HG03045 (cell line): Measurements from ENCODE around the gene SERPINC1.
"Not testable (repeated sequence)": the region's sequence is repeated elsewhere in the genome, so short reads cannot be mapped to it uniquely, and the experiment has no call there.

ENCODE experiments used
- ATAC-seq: cut with Tn5 transposase; IDR thresholded peaks from one replicate; pipeline ENCODE4 v1.9.1; 2021; ENCODE audit warnings: mild to moderate bottlenecking, moderate library complexity; ENCODE audit not compliant: unreplicated experiment

SERPINC1 gene

GRCh38 chr1:173863224-173864161 is 53.6 kb downstream of the SERPINC1 start:
- ATAC-seq: no peak

- ATAC-seq: no peak
Observed at GRCh38 chr1:173862769-173863223, 54.3 kb downstream of the SERPINC1 start.

GRCh38 chr1:173862146-173862768 is 54.9 kb downstream of the SERPINC1 start:
- ATAC-seq: not testable (repeated sequence)

- ATAC-seq: no peak
Observed at GRCh38 chr1:173861731-173862145, 55.4 kb downstream of the SERPINC1 start.

- ATAC-seq: no peak
Observed at GRCh38 chr1:173860065-173860464, 57.1 kb downstream of the SERPINC1 start.

- ATAC-seq: not testable (repeated sequence)
Observed at GRCh38 chr1:173859547-173859946, 57.6 kb downstream of the SERPINC1 start.

GRCh38 chr1:173857363-173857917 is 59.7 kb downstream of the SERPINC1 start:
- no peak for ATAC-seq

- ATAC-seq: no peak
Observed at GRCh38 chr1:173856903-173857302, 60.2 kb downstream of the SERPINC1 start.

GRCh38 chr1:173856014-173856413 is 61.1 kb downstream of the SERPINC1 start:
- ATAC-seq: no peak
